ACC112 (cell line): ENCODE results near the gene C18orf32.
A peak's percentile ranks its signal among the peaks of the same experiment; 100 is the strongest.
"Not testable (repeated sequence)": the region's sequence is repeated elsewhere in the genome, so short reads cannot be mapped to it uniquely, and the experiment has no call there.

Source experiments
- H2AFZ ChIP-seq: fragments of 200-600 bp; sonication (generic); one replicate; pipeline ENCODE4 v1.6.0; 2017; ENCODE audit warnings: antibody characterized with exemption, low read length; ENCODE audit not compliant: unreplicated experiment
- H3K27ac ChIP-seq: fragments of 200-600 bp; sonication (generic); 2 replicates; pipeline ENCODE4 v1.5.1; 2014; ENCODE audit warnings: low read depth, mild to moderate bottlenecking, antibody characterized with exemption, low read length, moderate library complexity
- H3K27me3 ChIP-seq: fragments of 200-600 bp; sonication (generic); 2 replicates; pipeline ENCODE4 v1.6.1; 2014; ENCODE audit warnings: mild to moderate bottlenecking, antibody characterized with exemption, low read length, moderate library complexity, mixed read lengths; ENCODE audit not compliant: insufficient read depth
- H3K36me3 ChIP-seq: fragments of 200-600 bp; sonication (generic); 2 replicates; pipeline ENCODE4 v1.6.1; 2016; ENCODE audit warnings: mild to moderate bottlenecking, antibody characterized with exemption, low read length, moderate library complexity, mixed read lengths; ENCODE audit not compliant: insufficient read depth
- H3K4me1 ChIP-seq: fragments of 200-600 bp; sonication (generic); one replicate; pipeline ENCODE4 v1.6.1; 2016; ENCODE audit warnings: low read length, mixed read lengths; ENCODE audit not compliant: insufficient read depth, unreplicated experiment, control insufficient read depth
- H3K4me3 ChIP-seq: fragments of 200-600 bp; sonication (generic); 2 replicates; pipeline ENCODE4 v1.5.1; 2014; ENCODE audit warnings: mild to moderate bottlenecking, low read depth, low read length
- H3K79me2 ChIP-seq: fragments of 200-600 bp; sonication (generic); one replicate; pipeline ENCODE4 v1.6.0; 2016; ENCODE audit warnings: low read length; ENCODE audit not compliant: control insufficient read depth, unreplicated experiment, insufficient read depth

The C18orf32 gene

GRCh38 chr18:49486953-49487710 lies at the start of gene C18orf32:
Gene C18orf32, minus strand, starts transcription at chr18:49487234. Its CDS starts 3,486 bp downstream, at chr18:49483748.
- Histone ChIP-seq H2AFZ (peak within 1 kb of the TSS; percentile 74), H3K4me1 (peaks cover 37% of the 10 kb centered on the region), H3K27ac (peak within 1 kb of the TSS; percentile 75), H3K27me3 (no peaks in the 10 kb centered on the region), H3K79me2 (peaks cover 59% of the 10 kb centered on the region), H3K4me3 (peak within 1 kb of the TSS; percentile 93), H3K36me3 (peaks cover 45% of the 10 kb centered on the region)

- Histone ChIP-seq H3K27me3 (no peaks in the 10 kb centered on the region), H3K27ac (no peak overlapping the region), H3K4me1 (no peaks in the 10 kb centered on the region), H2AFZ (no peak overlapping the region), H3K36me3 (no peaks in the 10 kb centered on the region), H3K4me3 (no peak overlapping the region), H3K79me2 (no peaks in the 10 kb centered on the region)
Measured at GRCh38 chr18:49534846-49535601, 48.0 kb upstream of the C18orf32 start.

- Histone ChIP-seq H3K4me1 (no peaks in the 10 kb centered on the region), H3K27ac (no peak overlapping the region), H3K27me3 (no peaks in the 10 kb centered on the region), H2AFZ (no peak overlapping the region), H3K36me3 (no peaks in the 10 kb centered on the region), H3K79me2 (no peaks in the 10 kb centered on the region), H3K4me3 (no peak overlapping the region)
Measured at GRCh38 chr18:49531678-49532153, 44.7 kb upstream of the C18orf32 start.

- Histone ChIP-seq H3K27ac (no peak overlapping the region), H3K4me1 (no peaks in the 10 kb centered on the region), H3K36me3 (no peaks in the 10 kb centered on the region), H3K27me3 (no peaks in the 10 kb centered on the region), H2AFZ (no peak overlapping the region), H3K79me2 (no peaks in the 10 kb centered on the region), H3K4me3 (no peak overlapping the region)
Measured at GRCh38 chr18:49529596-49529995, 42.6 kb upstream of the C18orf32 start.

GRCh38 chr18:49527631-49528327 lies 40.7 kb upstream of the C18orf32 start:
- Histone ChIP-seq H3K79me2 (no peaks in the 10 kb centered on the region), H2AFZ (no peak overlapping the region), H3K27me3 (no peaks in the 10 kb centered on the region), H3K36me3 (no peaks in the 10 kb centered on the region), H3K4me1 (no peaks in the 10 kb centered on the region), H3K27ac (no peak overlapping the region), H3K4me3 (no peak overlapping the region)

- H3K4me1 ChIP-seq, result peaks cover 4% of the 10 kb centered on the region
- H3K27me3 ChIP-seq, result no peaks in the 10 kb centered on the region
- no peak overlapping the region for H3K4me3 ChIP-seq
- H2AFZ ChIP-seq, result no peak overlapping the region
- H3K27ac ChIP-seq, result no peak overlapping the region
- no peaks in the 10 kb centered on the region for H3K79me2 ChIP-seq
- no peaks in the 10 kb centered on the region for H3K36me3 ChIP-seq
Measured at GRCh38 chr18:49525981-49526380, 38.9 kb upstream of the C18orf32 start.

GRCh38 chr18:49524951-49525350 lies 37.9 kb upstream of the C18orf32 start:
- Histone ChIP-seq H3K79me2 (no peaks in the 10 kb centered on the region), H2AFZ (no peak overlapping the region), H3K4me1 (peaks cover 9% of the 10 kb centered on the region), H3K36me3 (no peaks in the 10 kb centered on the region), H3K27ac (no peak overlapping the region), H3K27me3 (no peaks in the 10 kb centered on the region), H3K4me3 (no peak overlapping the region)

GRCh38 chr18:49524349-49524748 lies 37.3 kb upstream of the C18orf32 start:
- Histone ChIP-seq H3K4me1 (peaks cover 9% of the 10 kb centered on the region), H3K27me3 (no peaks in the 10 kb centered on the region), H3K27ac (no peak overlapping the region), H3K4me3 (no peak overlapping the region), H2AFZ (no peak overlapping the region), H3K79me2 (no peaks in the 10 kb centered on the region), H3K36me3 (no peaks in the 10 kb centered on the region)

GRCh38 chr18:49523580-49524093 lies 36.6 kb upstream of the C18orf32 start:
- not testable (repeated sequence) for H3K27me3 ChIP-seq, H3K4me3 ChIP-seq, H3K79me2 ChIP-seq, H2AFZ ChIP-seq, H3K4me1 ChIP-seq, H3K27ac ChIP-seq, H3K36me3 ChIP-seq

- no peak overlapping the region for H3K4me3 ChIP-seq
- H3K27me3 ChIP-seq, result no peaks in the 10 kb centered on the region
- no peak overlapping the region for H3K27ac ChIP-seq
- H2AFZ ChIP-seq, result no peak overlapping the region
- no peaks in the 10 kb centered on the region for H3K36me3 ChIP-seq
- H3K4me1 ChIP-seq, result peaks cover 9% of the 10 kb centered on the region
- no peaks in the 10 kb centered on the region for H3K79me2 ChIP-seq
Measured at GRCh38 chr18:49521216-49521835, 34.3 kb upstream of the C18orf32 start.
